CD4-positive, CD25-positive, alpha-beta regulatory T cell (primary cell): ENCODE results near the gene KCTD7. TPM values are rescaled to one million over a fixed set of nuclear protein-coding genes. Genes with fewer than 3 reads are reported as not detected.
"Not testable (repeated sequence)": the region's sequence is repeated elsewhere in the genome, so short reads cannot be mapped to it uniquely, and the experiment has no call there.

Experiments
- ATAC-seq, 2 donors: fragments of 150-1000 bp; cut with Tn5 transposase; one replicate each; pipeline ENCODE4 v1.10.0; 2021; ENCODE audit warnings: low read depth in 2 of 2, moderate number of reproducible peaks in 2 of 2, moderate library complexity in 1 of 2
- DNase-seq, 3 donors: peaks; one replicate each; pipeline versions ENCODE4 v3.0.0 to v3.0.0-alpha.2; 2012 to 2022; ENCODE audit warnings: mixed read lengths in 1 of 3
- H3K27ac ChIP-seq: one replicate; pipeline ENCODE4 v1.7.0; 2013; ENCODE audit warnings: mild to moderate bottlenecking, low read length; ENCODE audit not compliant: insufficient read depth, poor library complexity, severe bottlenecking
- H3K27me3 ChIP-seq: one replicate; pipeline ENCODE4 v1.7.0; 2013; ENCODE audit warnings: low read length; ENCODE audit not compliant: control insufficient read depth, insufficient read depth
- H3K36me3 ChIP-seq: one replicate; pipeline ENCODE4 v1.7.0; 2013; ENCODE audit warnings: mild to moderate bottlenecking, low read length, moderate library complexity; ENCODE audit not compliant: control insufficient read depth, insufficient read depth
- H3K4me1 ChIP-seq: 2 replicates; pipeline ENCODE4 v1.7.0; 2013; ENCODE audit warnings: mild to moderate bottlenecking, low read length; ENCODE audit not compliant: insufficient read depth, control insufficient read depth, poor library complexity, severe bottlenecking
- H3K4me3 ChIP-seq: one replicate; pipeline ENCODE4 v1.7.0; 2013; ENCODE audit warnings: low read depth, mild to moderate bottlenecking, low read length, moderate library complexity
- H3K9me3 ChIP-seq, 2 experiments: 1 replicate in 1 of 2; 2 replicates in 1 of 2; pipeline ENCODE4 v1.7.0; 2013; ENCODE audit warnings: low read length in 2 of 2, mild to moderate bottlenecking in 1 of 2, moderate library complexity in 1 of 2; ENCODE audit not compliant: control insufficient read depth in 2 of 2
- H3K27ac Mint-ChIP-seq, 3 donors: one replicate each; pipeline ENCODE4 v1.8.0; 2020 to 2022; ENCODE audit warnings: mild to moderate bottlenecking in 3 of 3, mixed read lengths in 3 of 3, moderate library complexity in 2 of 3
- H3K27me3 Mint-ChIP-seq: one replicate; pipeline ENCODE4 v1.8.0; 2022; ENCODE audit warnings: mild to moderate bottlenecking, mixed read lengths
- H3K36me3 Mint-ChIP-seq: one replicate; pipeline ENCODE4 v1.8.0; 2020; ENCODE audit warnings: mixed read lengths
- H3K4me1 Mint-ChIP-seq, 4 donors: one replicate each; pipeline ENCODE4 v1.8.0; 2020 to 2022; ENCODE audit warnings: mixed read lengths in 4 of 4, mild to moderate bottlenecking in 1 of 4
- H3K4me3 Mint-ChIP-seq, 4 donors: one replicate each; pipeline ENCODE4 v1.8.0; 2020 to 2022; ENCODE audit warnings: mild to moderate bottlenecking in 4 of 4, mixed read lengths in 4 of 4, moderate library complexity in 3 of 4
- H3K9me3 Mint-ChIP-seq, 7 donors: one replicate each; pipeline ENCODE4 v1.8.0; 2020 to 2022; ENCODE audit warnings: mixed read lengths in 7 of 7, mild to moderate bottlenecking in 3 of 7, moderate library complexity in 2 of 7
- polyA plus RNA-seq, 4 donors: library from polyadenylated mRNA; unstranded; fragments of 300-500 nt; fragmentation: Illumina TruSeq; gene quantifications; one replicate each; pipeline ENCODE4 v1.2.3, GENCODE V29; 2021
- total RNA-seq: library from RNA; stranded (reverse); gene quantifications from one replicate; pipeline ENCODE4 v1.2.3, GENCODE V29; 2022

The KCTD7 gene
- total RNA-seq (36.0 TPM), polyA plus RNA-seq (10 to 100 TPM; 13.9 to 17.5 (median 16.4) TPM)

GRCh38 chr7:66628361-66629221, at the start of gene KCTD7:
Gene KCTD7, plus strand, starts transcription at chr7:66628881. Its CDS starts 184 bp downstream, at chr7:66629065.
- Mint-ChIP-seq H3K9me3 (no peaks in the 10 kb centered on the region), H3K4me3 (peak within 1 kb of the TSS; percentile 90 to 97 (median 92)), H3K4me1 (peaks cover 15 to 46% (median 32%) of the 10 kb centered on the region in 4 donors), H3K36me3 (peaks cover 18% of the 10 kb centered on the region), H3K27me3 (peaks cover 6% of the 10 kb centered on the region), H3K27ac (peak within 1 kb of the TSS; percentile 56 to 92 (median 89))
- peak within 1 kb of the TSS; percentile 91 for H3K4me3 ChIP-seq
- H3K9me3 ChIP-seq: no peaks in the 10 kb centered on the region
- H3K27ac ChIP-seq: peak within 1 kb of the TSS; percentile 91
- H3K36me3 ChIP-seq: peaks cover 5% of the 10 kb centered on the region
- no peaks in the 10 kb centered on the region for H3K27me3 ChIP-seq
- DNase-seq (peak; percentile 94 to 96 (median 95)), ATAC-seq (peak; percentile 94)
- H3K4me1 ChIP-seq: peaks cover 40% of the 10 kb centered on the region

- not testable (repeated sequence) for DNase-seq, H3K4me1 ChIP-seq, H3K4me3 Mint-ChIP-seq, ATAC-seq, H3K9me3 ChIP-seq, H3K9me3 Mint-ChIP-seq, H3K27me3 ChIP-seq, H3K27ac ChIP-seq, H3K4me3 ChIP-seq, H3K27me3 Mint-ChIP-seq
- Mint-ChIP-seq H3K36me3 (peaks cover 19% of the 10 kb centered on the region), H3K27ac (peak overlapping the region in 2 of 3 donors; percentile 67 to 72), H3K4me1 (peaks cover 30 to 70% (median 53%) of the 10 kb centered on the region in 4 donors)
- peaks cover 19% of the 10 kb centered on the region for H3K36me3 ChIP-seq
Measured at GRCh38 chr7:66580380-66580779, 48.3 kb upstream of the KCTD7 start.

- not testable (repeated sequence) for H3K4me1 ChIP-seq, H3K4me3 Mint-ChIP-seq, DNase-seq, H3K4me3 ChIP-seq, H3K27me3 ChIP-seq, H3K27me3 Mint-ChIP-seq, H3K27ac ChIP-seq, H3K9me3 ChIP-seq, ATAC-seq, H3K9me3 Mint-ChIP-seq
- peaks cover 11% of the 10 kb centered on the region for H3K36me3 ChIP-seq
- H3K36me3 Mint-ChIP-seq: peaks cover 15% of the 10 kb centered on the region
- peak overlapping the region in 2 of 3 donors; percentile 78 to 80 for H3K27ac Mint-ChIP-seq
- peaks cover 27 to 73% (median 52%) of the 10 kb centered on the region in 4 donors for H3K4me1 Mint-ChIP-seq
Measured at GRCh38 chr7:66582816-66583489, 45.7 kb upstream of the KCTD7 start.

- DNase-seq: no peak
- no peaks in the 10 kb centered on the region for H3K4me1 ChIP-seq
- no peaks in the 10 kb centered on the region for H3K9me3 ChIP-seq
- H3K4me1 Mint-ChIP-seq: peaks cover 21 to 72% (median 50%) of the 10 kb centered on the region in 4 donors
- no peaks in the 10 kb centered on the region for H3K27me3 Mint-ChIP-seq
- H3K4me3 Mint-ChIP-seq: no peak overlapping the region
- no peak overlapping the region for H3K4me3 ChIP-seq
- peak overlapping the region; percentile 7 to 82 (median 78) for H3K27ac Mint-ChIP-seq
- no peaks in the 10 kb centered on the region for H3K27me3 ChIP-seq
- no peak overlapping the region for H3K27ac ChIP-seq
- no peak for ATAC-seq
- no peaks in the 10 kb centered on the region for H3K9me3 Mint-ChIP-seq
- H3K36me3 ChIP-seq: peaks cover 11% of the 10 kb centered on the region
- peaks cover 16% of the 10 kb centered on the region for H3K36me3 Mint-ChIP-seq
Measured at GRCh38 chr7:66583490-66584110, 45.1 kb upstream of the KCTD7 start.

GRCh38 chr7:66586181-66586580, 42.5 kb upstream of the KCTD7 start:
- H3K9me3 Mint-ChIP-seq: no peaks in the 10 kb centered on the region
- H3K4me1 Mint-ChIP-seq: peaks cover 19 to 77% (median 54%) of the 10 kb centered on the region in 4 donors
- no peak for DNase-seq
- H3K27me3 Mint-ChIP-seq: no peaks in the 10 kb centered on the region
- peaks cover 11% of the 10 kb centered on the region for H3K36me3 ChIP-seq
- ATAC-seq: no peak
- H3K27me3 ChIP-seq: no peaks in the 10 kb centered on the region
- peaks cover 18% of the 10 kb centered on the region for H3K36me3 Mint-ChIP-seq
- H3K27ac Mint-ChIP-seq: peak overlapping the region; percentile 24 to 64 (median 31)
- no peak overlapping the region for H3K27ac ChIP-seq
- peak overlapping the region in 1 of 4 donors; percentile 53 for H3K4me3 Mint-ChIP-seq
- peaks cover 16% of the 10 kb centered on the region for H3K4me1 ChIP-seq
- no peak overlapping the region for H3K4me3 ChIP-seq
- no peaks in the 10 kb centered on the region for H3K9me3 ChIP-seq

GRCh38 chr7:66588226-66588625, 40.5 kb upstream of the KCTD7 start:
- peaks cover 29% of the 10 kb centered on the region for H3K4me1 ChIP-seq
- ATAC-seq, H3K36me3 Mint-ChIP-seq, H3K27ac ChIP-seq, DNase-seq, H3K27me3 ChIP-seq, H3K4me3 ChIP-seq, H3K27me3 Mint-ChIP-seq, H3K9me3 Mint-ChIP-seq, H3K36me3 ChIP-seq, H3K9me3 ChIP-seq: not testable (repeated sequence)
- H3K27ac Mint-ChIP-seq: peak overlapping the region in 2 of 3 donors; percentile 68 to 70
- peak overlapping the region in 2 of 4 donors; percentile 95 to 98 for H3K4me3 Mint-ChIP-seq
- peaks cover 18 to 81% (median 64%) of the 10 kb centered on the region in 4 donors for H3K4me1 Mint-ChIP-seq

- DNase-seq, H3K4me3 ChIP-seq, H3K27ac ChIP-seq, H3K27me3 Mint-ChIP-seq, ATAC-seq, H3K36me3 ChIP-seq, H3K9me3 ChIP-seq, H3K9me3 Mint-ChIP-seq, H3K27me3 ChIP-seq, H3K36me3 Mint-ChIP-seq: not testable (repeated sequence)
- Mint-ChIP-seq H3K27ac (peak overlapping the region; percentile 68 to 79 (median 70)), H3K4me3 (peak overlapping the region; percentile 71 to 98 (median 92)), H3K4me1 (peaks cover 19 to 77% (median 59%) of the 10 kb centered on the region in 4 donors)
- H3K4me1 ChIP-seq: peaks cover 29% of the 10 kb centered on the region
Measured at GRCh38 chr7:66588856-66589570, 39.7 kb upstream of the KCTD7 start.
